Chondrocyte (in vitro differentiated cells): Measurements from ENCODE around the gene GRIN3A. TPM values are rescaled to one million over a fixed set of nuclear protein-coding genes. Genes with fewer than 3 reads are reported as not detected.

Experiments used
- DNase-seq: peaks from one replicate; pipeline ENCODE4 v3.0.0; 2021; ENCODE audit warnings: mixed read lengths, low spot score
- H3K27ac Mint-ChIP-seq: one replicate; pipeline ENCODE4 v1.8.0; 2021; ENCODE audit warnings: mild to moderate bottlenecking, moderate library complexity, mixed read lengths; ENCODE audit not compliant: unreplicated experiment
- H3K27me3 Mint-ChIP-seq: 2 replicates; pipeline ENCODE4 v1.8.0; 2021; ENCODE audit warnings: low read depth, mixed read lengths
- H3K36me3 Mint-ChIP-seq: 2 replicates; pipeline ENCODE4 v1.8.0; 2021; ENCODE audit warnings: low read depth, mixed read lengths
- H3K4me1 Mint-ChIP-seq: 2 replicates; pipeline ENCODE4 v1.8.0; 2021; ENCODE audit warnings: low read depth, mild to moderate bottlenecking, mixed read lengths
- H3K4me3 Mint-ChIP-seq: one replicate; pipeline ENCODE4 v1.8.0; 2021; ENCODE audit warnings: mild to moderate bottlenecking, moderate library complexity, mixed read lengths; ENCODE audit not compliant: unreplicated experiment
- H3K9me3 Mint-ChIP-seq: 2 replicates; pipeline ENCODE4 v1.8.0; 2021; ENCODE audit warnings: low read depth, mixed read lengths
- total RNA-seq: library from RNA; stranded (reverse); gene quantifications from 3 replicates; pipeline ENCODE4 v1.2.1, GENCODE V29; 2021
- TF ChIP-seq, protein P1 (sequence below): fragments of 200-600 bp; sonication (generic); IDR thresholded peaks from 2 replicates; pipeline ENCODE4 v1.5.0; 2021; ENCODE audit warnings: antibody characterized with exemption, mild to moderate bottlenecking, moderate library complexity

Gene GRIN3A
- total RNA-seq, 1 donor from 2014 or later, result not detected

DNA sequence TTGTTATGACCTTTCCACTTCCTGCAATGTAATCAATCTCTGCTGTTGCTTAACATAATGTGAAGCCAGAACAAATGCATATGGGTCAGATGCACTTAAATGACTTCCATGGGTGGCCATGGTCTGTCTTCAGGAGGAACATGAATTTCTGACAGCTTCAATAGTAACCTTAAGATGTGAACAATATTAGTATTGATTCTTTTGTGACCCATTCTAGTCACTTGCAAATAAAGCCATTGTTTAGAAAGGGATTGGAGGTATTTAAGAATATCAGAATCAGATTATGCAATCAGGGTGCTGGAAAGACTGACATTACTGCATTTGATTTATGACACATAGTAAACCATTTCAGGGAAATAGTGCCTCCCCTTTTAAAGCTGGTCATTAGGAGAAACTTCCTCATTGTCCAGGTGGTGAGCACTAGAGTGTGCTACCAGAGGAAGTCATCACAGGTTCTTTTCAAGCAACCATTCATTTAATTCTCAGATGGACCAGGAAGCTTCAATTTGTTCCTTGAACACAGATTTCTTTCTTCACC is 32.1 kb downstream of the GRIN3A start:
- Mint-ChIP-seq H3K9me3 (peaks cover 2% of the 10 kb centered on the region), H3K36me3 (no peaks in the 10 kb centered on the region), H3K27ac (no peak overlapping the region), H3K4me1 (peaks cover 3% of the 10 kb centered on the region), H3K4me3 (no peak overlapping the region), H3K27me3 (peaks cover 32% of the 10 kb centered on the region)
- DNase-seq, result no peak
- TF ChIP-seq, protein P1, sequence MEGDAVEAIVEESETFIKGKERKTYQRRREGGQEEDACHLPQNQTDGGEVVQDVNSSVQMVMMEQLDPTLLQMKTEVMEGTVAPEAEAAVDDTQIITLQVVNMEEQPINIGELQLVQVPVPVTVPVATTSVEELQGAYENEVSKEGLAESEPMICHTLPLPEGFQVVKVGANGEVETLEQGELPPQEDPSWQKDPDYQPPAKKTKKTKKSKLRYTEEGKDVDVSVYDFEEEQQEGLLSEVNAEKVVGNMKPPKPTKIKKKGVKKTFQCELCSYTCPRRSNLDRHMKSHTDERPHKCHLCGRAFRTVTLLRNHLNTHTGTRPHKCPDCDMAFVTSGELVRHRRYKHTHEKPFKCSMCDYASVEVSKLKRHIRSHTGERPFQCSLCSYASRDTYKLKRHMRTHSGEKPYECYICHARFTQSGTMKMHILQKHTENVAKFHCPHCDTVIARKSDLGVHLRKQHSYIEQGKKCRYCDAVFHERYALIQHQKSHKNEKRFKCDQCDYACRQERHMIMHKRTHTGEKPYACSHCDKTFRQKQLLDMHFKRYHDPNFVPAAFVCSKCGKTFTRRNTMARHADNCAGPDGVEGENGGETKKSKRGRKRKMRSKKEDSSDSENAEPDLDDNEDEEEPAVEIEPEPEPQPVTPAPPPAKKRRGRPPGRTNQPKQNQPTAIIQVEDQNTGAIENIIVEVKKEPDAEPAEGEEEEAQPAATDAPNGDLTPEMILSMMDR, result no peak

DNA sequence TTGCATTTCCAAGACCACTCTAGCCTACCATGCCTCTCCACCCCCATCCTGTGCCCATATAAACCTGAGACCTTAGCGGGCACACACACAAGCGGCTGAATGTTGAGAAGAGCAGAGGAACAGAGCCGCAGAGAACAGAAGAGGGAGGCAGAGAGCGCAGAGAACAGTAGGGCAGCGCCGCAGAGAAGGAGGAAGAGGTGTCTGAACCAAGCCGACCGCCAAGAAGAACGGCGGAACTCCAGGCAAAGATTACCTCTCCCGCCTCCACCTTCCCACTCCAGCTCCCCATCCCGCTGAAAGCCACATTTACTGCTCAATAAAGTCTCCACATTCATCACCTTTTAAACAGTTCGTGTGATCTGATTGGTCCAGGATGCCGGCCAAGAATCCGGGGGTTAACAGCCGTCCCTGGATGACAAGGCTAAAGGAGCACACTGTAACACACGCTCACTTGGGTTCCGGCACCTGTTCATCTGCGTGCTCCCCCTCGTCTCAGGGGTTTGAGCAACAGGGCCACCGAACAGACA is 33.2 kb downstream of the GRIN3A start:
- Mint-ChIP-seq H3K27ac (no peak overlapping the region), H3K36me3 (no peaks in the 10 kb centered on the region), H3K4me3 (peak overlapping the region; percentile 23), H3K4me1 (peaks cover 3% of the 10 kb centered on the region), H3K27me3 (peaks cover 33% of the 10 kb centered on the region), H3K9me3 (no peaks in the 10 kb centered on the region)
- TF ChIP-seq, protein P1, result peak; percentile 39
- DNase-seq, result no peak

DNA sequence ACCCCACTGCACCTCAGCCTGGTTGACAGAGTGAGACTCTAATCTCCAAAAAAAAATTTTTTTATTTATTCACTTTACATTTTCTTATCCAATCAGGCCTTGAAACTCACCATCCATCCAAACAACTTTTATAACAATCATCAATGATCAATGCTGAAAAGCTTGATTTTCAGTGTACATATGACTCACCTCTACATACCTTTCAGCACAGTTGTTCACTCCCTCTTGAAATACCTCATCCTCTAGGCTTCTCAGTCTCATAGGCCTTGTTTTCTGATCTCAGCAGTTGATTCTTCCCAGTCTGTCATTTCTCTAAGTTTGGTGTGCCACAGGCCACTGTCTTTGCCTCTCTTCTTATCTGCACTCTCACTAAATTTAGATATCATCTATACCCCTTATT is 36.2 kb downstream of the GRIN3A start:
- Mint-ChIP-seq H3K27me3 (peaks cover 23% of the 10 kb centered on the region), H3K4me1 (peaks cover 3% of the 10 kb centered on the region), H3K27ac (no peak overlapping the region), H3K36me3 (no peaks in the 10 kb centered on the region), H3K9me3 (no peaks in the 10 kb centered on the region), H3K4me3 (no peak overlapping the region)
- TF ChIP-seq, protein P1, result no peak
- no peak for DNase-seq

DNA sequence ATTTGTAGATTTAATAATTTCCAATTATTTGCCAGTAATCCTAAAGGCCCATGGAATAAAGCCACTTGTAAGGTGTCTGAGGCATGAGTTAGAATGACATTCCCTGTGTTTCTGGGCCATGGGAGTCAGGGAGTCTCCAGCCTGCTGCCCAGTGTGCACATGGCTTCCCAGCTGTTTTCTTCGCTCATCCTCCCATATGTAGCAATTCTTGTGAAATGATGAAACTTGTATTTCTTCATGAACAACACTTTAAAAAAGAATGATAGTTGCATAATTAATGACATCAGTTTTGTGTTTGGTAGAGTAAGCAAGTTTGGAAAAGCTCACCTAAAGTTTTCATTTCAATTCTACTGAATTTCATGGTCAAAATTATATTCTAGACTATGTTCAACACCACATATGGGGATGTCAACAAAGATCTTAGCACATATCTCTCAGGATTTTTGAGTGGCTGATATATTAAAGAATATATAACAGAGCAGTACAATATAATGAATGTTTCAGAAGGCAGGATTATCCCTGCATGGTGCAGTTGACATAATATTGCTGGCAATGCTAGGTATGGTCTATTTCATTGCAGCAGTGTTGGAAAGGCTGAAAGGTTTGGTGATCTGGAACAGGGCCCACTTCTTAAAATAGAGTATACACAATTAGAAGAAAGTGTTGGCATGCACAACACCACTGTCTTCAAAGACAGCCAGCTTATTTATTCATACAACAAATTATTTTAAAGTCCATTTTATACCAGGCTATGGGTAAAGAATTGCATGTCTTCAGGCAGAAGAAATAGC is 44.7 kb downstream of the GRIN3A start:
- DNase-seq, result no peak
- Mint-ChIP-seq H3K4me3 (no peak overlapping the region), H3K4me1 (no peaks in the 10 kb centered on the region), H3K27ac (no peak overlapping the region), H3K9me3 (no peaks in the 10 kb centered on the region), H3K36me3 (no peaks in the 10 kb centered on the region), H3K27me3 (peaks cover 8% of the 10 kb centered on the region)
- TF ChIP-seq, protein P1, result no peak

DNA sequence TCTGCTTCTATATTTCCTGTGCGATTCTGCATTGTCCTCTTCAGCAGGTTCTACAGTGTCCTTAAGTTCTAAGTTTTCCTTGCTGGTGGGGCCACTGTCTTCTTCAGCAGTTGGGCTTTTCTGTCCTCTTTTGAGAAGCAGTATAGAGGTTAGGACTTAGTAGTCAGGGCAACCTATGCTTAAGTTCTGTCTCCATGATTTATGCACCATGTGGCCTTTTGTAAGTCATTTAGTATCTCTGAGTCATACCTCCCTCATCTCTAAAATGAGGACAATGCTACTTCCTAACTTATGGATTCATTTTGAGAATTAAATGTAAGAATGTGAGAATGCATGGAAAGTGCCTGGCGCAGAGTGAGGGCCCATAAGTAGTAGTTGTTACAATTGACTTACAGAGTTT is 46.8 kb downstream of the GRIN3A start:
- Mint-ChIP-seq H3K4me3 (no peak overlapping the region), H3K4me1 (no peaks in the 10 kb centered on the region), H3K27ac (no peak overlapping the region), H3K27me3 (peaks cover 14% of the 10 kb centered on the region), H3K36me3 (no peaks in the 10 kb centered on the region), H3K9me3 (no peaks in the 10 kb centered on the region)
- TF ChIP-seq, protein P1, result no peak
- no peak for DNase-seq
